ENCODE results near the gene CLDN7. TPM values are rescaled to one million over a fixed set of nuclear protein-coding genes. Genes with fewer than 3 reads are reported as not detected.

Gene CLDN7
- total RNA-seq, 1 experiment from 2014 or later: 177 TPM

DNA sequence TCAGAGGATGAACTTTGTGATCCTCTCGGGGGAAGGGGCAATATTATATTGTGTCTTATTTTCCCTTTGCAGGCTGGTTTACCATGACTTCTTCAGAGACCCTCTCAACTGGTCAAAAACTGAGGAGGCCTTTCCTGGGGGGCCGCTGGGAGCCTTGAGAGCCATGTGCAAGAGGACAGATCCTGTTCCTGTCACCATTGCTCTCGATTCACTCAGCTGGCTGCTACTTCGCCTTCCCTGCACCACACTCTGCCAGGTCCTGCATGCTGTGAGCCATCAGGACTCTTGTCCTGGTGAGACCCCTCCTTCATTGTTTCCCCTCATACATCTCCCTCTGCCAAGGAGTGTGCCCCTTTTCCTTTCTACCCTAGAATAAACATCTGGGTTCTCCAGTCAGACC is 7.8 kb downstream of the CLDN7 start:
- Histone ChIP-seq H3K4ac (ENCODE audit: low read depth, low read length) (no peak overlapping the region), H3K79me1 (ENCODE audit: insufficient read depth, low read depth, low read length, poor library complexity, severe bottlenecking) (peaks cover 4% of the 10 kb centered on the region), H2BK15ac (ENCODE audit: low read depth, low read length) (no peak overlapping the region), H2BK5ac (ENCODE audit: insufficient read length, low read length) (no peak overlapping the region), H2AK5ac (ENCODE audit: insufficient read length, low read length) (no peak overlapping the region), H3K23ac (ENCODE audit: insufficient read length, low read depth, low read length) (no peak overlapping the region), H2BK20ac (ENCODE audit: low read depth, low read length, poor library complexity, severe bottlenecking) (no peak overlapping the region), H3K79me2 (ENCODE audit: insufficient read depth, low read length) (peaks cover 16% of the 10 kb centered on the region; the same call in 1 of the 2 replicates), H3T11ph (ENCODE audit: low read length) (no peak overlapping the region), H2AFZ (ENCODE audit: low read length) (no peak overlapping the region), H3K27ac (ENCODE audit: insufficient read length, low read depth, low read length) (no peak overlapping the region), H3K9me3 (ENCODE audit: control insufficient read depth, low read depth, low read length) (no peaks in the 10 kb centered on the region), H3K23me2 (ENCODE audit: insufficient read length, low read depth, low read length, poor library complexity, severe bottlenecking) (peaks cover 6% of the 10 kb centered on the region), H4K5ac (ENCODE audit: insufficient read length, low read depth, low read length) (no peak overlapping the region), H3K4me1 (ENCODE audit: insufficient read depth, low read length) (no peaks in the 10 kb centered on the region; the same call in 1 of the 2 replicates), H3K4me2 (ENCODE audit: insufficient read depth, insufficient read length, low read length) (no peak overlapping the region), H2BK120ac (ENCODE audit: low read depth, low read length, poor library complexity, severe bottlenecking) (no peak overlapping the region), H4K20me1 (ENCODE audit: control insufficient read depth, insufficient read depth, insufficient read length) (no peaks in the 10 kb centered on the region), H3K14ac (ENCODE audit: insufficient read depth, low read length) (no peak overlapping the region), H3K56ac (ENCODE audit: insufficient read length, low read depth, low read length) (no peak overlapping the region), H2BK12ac (ENCODE audit: insufficient read length, low read depth, low read length) (no peak overlapping the region), H3K27me3 (ENCODE audit: insufficient read depth, low read length) (no peaks in the 10 kb centered on the region), H4K91ac (ENCODE audit: insufficient read length, low read depth, low read length) (no peak overlapping the region), H3K9ac (ENCODE audit: extremely low read depth, insufficient read length, low read length) (no peak overlapping the region), H4K8ac (replicated peaks; ENCODE audit: insufficient read length, low read depth, low read length) (no peak overlapping the region), H3K18ac (ENCODE audit: insufficient read length, low read depth, low read length) (no peak overlapping the region)
- no CpG with 5 or more reads among the region's 4 CpGs for WGBS (ENCODE audit: extremely low coverage, insufficient read length, low lambda C conversion rate)
- DNase-seq: no peak
- Mint-ChIP-seq H3K9me3 (no peaks in the 10 kb centered on the region), H3K27me3 (ENCODE audit: low read depth) (no peaks in the 10 kb centered on the region; the same call in 1 of the 2 replicates), H3K27ac (no peak overlapping the region; a peak in 1 of 7 replicates), H3K36me3 (ENCODE audit: insufficient read depth in 1 of 3, low read depth in 3 of 3) (peaks cover 25 to 54% (median 52%) of the 10 kb centered on the region in 3 experiments), H3K4me3 (peak overlapping the region in 1 of 2 experiments; percentile 27; a peak in 1 of 5 replicates), H3K4me1 (peaks cover 18 to 26% of the 10 kb centered on the region in 2 experiments)
- TF ChIP-seq, protein P1, sequence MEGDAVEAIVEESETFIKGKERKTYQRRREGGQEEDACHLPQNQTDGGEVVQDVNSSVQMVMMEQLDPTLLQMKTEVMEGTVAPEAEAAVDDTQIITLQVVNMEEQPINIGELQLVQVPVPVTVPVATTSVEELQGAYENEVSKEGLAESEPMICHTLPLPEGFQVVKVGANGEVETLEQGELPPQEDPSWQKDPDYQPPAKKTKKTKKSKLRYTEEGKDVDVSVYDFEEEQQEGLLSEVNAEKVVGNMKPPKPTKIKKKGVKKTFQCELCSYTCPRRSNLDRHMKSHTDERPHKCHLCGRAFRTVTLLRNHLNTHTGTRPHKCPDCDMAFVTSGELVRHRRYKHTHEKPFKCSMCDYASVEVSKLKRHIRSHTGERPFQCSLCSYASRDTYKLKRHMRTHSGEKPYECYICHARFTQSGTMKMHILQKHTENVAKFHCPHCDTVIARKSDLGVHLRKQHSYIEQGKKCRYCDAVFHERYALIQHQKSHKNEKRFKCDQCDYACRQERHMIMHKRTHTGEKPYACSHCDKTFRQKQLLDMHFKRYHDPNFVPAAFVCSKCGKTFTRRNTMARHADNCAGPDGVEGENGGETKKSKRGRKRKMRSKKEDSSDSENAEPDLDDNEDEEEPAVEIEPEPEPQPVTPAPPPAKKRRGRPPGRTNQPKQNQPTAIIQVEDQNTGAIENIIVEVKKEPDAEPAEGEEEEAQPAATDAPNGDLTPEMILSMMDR (conservative IDR thresholded peaks at IDR 0.05): no peak

All from H9 (cell line).